Measurements from ENCODE around the gene MRPS21. TPM values are rescaled to one million over a fixed set of nuclear protein-coding genes. Genes with fewer than 3 reads are reported as not detected.
"Not testable (repeated sequence)": the region's sequence is repeated elsewhere in the genome, so short reads cannot be mapped to it uniquely, and the experiment has no call there.

The MRPS21 gene
- total and polyA plus RNA-seq, 3 donors from 2014 or later = 43.5 to 72.2 (median 45.8) TPM

DNA sequence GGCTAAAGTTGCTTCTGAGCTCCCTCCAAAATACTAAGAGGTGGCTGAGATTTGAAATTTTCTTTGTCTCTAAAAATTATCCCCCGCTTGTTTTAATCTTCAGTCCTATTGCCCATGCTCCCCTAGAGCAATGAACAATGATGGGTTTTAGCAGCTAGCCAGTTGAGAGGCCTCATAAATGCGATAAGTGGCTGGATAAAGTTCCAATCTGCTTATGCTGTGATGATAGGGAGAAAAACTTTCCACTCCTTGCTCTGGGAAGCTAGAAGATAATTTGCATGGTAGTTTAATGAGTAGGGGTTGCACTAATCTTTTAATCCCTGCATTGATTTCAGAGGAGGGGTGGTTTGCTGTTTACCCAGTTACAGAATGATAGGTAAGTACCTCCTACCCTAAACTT, 18.1 kb downstream of the MRPS21 start:
- H3K27ac ChIP-seq = no peak overlapping the region
- intact Hi-C loops (cut with DNase I; ENCODE audit: low total_unique reads) = no loop called here
- 72 to 77% methylated on average over 2 of the region's 2 CpGs for WGBS, 2 donors

DNA sequence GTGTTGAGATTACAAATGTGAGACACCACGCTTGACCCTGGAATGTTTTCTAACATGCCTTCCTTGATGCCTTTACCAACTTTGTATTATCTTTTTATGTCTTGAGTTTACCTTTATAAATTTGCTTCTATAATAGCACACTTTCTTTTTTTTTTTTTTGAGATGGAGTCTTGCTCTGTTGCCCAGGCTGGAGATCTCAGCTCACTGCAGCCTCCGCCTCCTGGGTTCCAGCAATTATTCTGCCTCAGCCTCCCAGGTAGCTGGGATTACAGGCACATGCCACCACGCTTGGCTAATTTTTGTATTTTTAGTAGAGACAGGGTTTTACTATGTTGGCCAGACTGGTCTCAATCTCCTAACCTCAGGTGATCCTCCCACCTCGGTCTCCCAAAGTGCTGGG, 21.0 kb downstream of the MRPS21 start:
- H3K9me3 ChIP-seq; intact Hi-C loops (cut with DNase I; ENCODE audit: low total_unique reads); H3K27me3 ChIP-seq; H3K27ac ChIP-seq; H3K4me3 ChIP-seq; H3K4me1 ChIP-seq; H3K36me3 ChIP-seq (ENCODE audit: low read depth, missing control alignments); DNase-seq: not testable (repeated sequence)
- 84 to 93% methylated on average over 4 of the region's 4 CpGs for WGBS, 2 donors

More for the DNA sequence above, 18.1 kb downstream of the MRPS21 start:
- no peak for DNase-seq
- H3K4me3 ChIP-seq = no peak overlapping the region
- H3K36me3 ChIP-seq (ENCODE audit: low read depth, missing control alignments) = no peaks in the 10 kb centered on the region
- no peak for TF ChIP-seq CTCF (IDR thresholded peaks at IDR 0.05)
- TF ChIP-seq POLR2A (IDR thresholded peaks at IDR 0.05) = no peak
- no peaks in the 10 kb centered on the region for H3K4me1 ChIP-seq
- H3K9me3 ChIP-seq = no peaks in the 10 kb centered on the region
- no peaks in the 10 kb centered on the region for H3K27me3 ChIP-seq

GRCh38 chr1:150320667-150320978, 27.0 kb downstream of the MRPS21 start:
- 46 to 70% methylated on average over 8 of the region's 8 CpGs for WGBS, 2 donors
- no peak for TF ChIP-seq POLR2A (IDR thresholded peaks at IDR 0.05)
- TF ChIP-seq CTCF (IDR thresholded peaks at IDR 0.05) = no peak
- Histone ChIP-seq H3K27ac (peak overlapping the region; percentile 80 to 91), H3K4me3 (peak overlapping the region; percentile 95 to 98), H3K9me3 (no peaks in the 10 kb centered on the region), H3K27me3 (no peaks in the 10 kb centered on the region), H3K36me3 (ENCODE audit: low read depth, missing control alignments) (no peaks in the 10 kb centered on the region), H3K4me1 (peaks cover 7% of the 10 kb centered on the region)
- DNase-seq = no peak
- intact Hi-C loops (cut with DNase I; ENCODE audit: low total_unique reads) = no loop called here

GRCh38 chr1:150321826-150322166, 28.1 kb downstream of the MRPS21 start:
- whole genome bisulfite sequencing, 2 donors = 0 to 2% methylated on average over 9 of the region's 9 CpGs
- Histone ChIP-seq H3K9me3 (no peaks in the 10 kb centered on the region), H3K4me1 (peaks cover 7% of the 10 kb centered on the region), H3K4me3 (peak overlapping the region; percentile 95 to 98), H3K27ac (peak overlapping the region; percentile 80 to 91), H3K36me3 (ENCODE audit: low read depth, missing control alignments) (no peaks in the 10 kb centered on the region), H3K27me3 (no peaks in the 10 kb centered on the region)
- TF ChIP-seq POLR2A (IDR thresholded peaks at IDR 0.05) (no peak), CTCF (IDR thresholded peaks at IDR 0.05) (no peak)
- intact Hi-C loops (cut with DNase I; ENCODE audit: low total_unique reads) = no loop called here
- no peak for DNase-seq

GRCh38 chr1:150322310-150322709, 28.6 kb downstream of the MRPS21 start:
- DNase-seq = no peak
- intact Hi-C loops (cut with DNase I; ENCODE audit: low total_unique reads) = no loop called here
- Histone ChIP-seq H3K4me1 (peaks cover 7% of the 10 kb centered on the region), H3K4me3 (peak overlapping the region; percentile 95 to 98), H3K27ac (peak overlapping the region in 1 of 2 donors; percentile 80), H3K9me3 (no peaks in the 10 kb centered on the region), H3K27me3 (no peaks in the 10 kb centered on the region), H3K36me3 (ENCODE audit: low read depth, missing control alignments) (no peaks in the 10 kb centered on the region)
- TF ChIP-seq POLR2A (IDR thresholded peaks at IDR 0.05) (no peak), CTCF (IDR thresholded peaks at IDR 0.05) (no peak)
- 60 to 63% methylated on average over 3 of the region's 3 CpGs for WGBS, 2 donors
